A673 (cell line): Measurements from ENCODE around the gene COL9A2. TPM values are rescaled to one million over a fixed set of nuclear protein-coding genes. Genes with fewer than 3 reads are reported as not detected.

Experiments
- BruUV-seq: library from RNA; stranded (reverse); fragments of 400-500 nt; replicated peaks from 2 replicates; lab custom pipeline; 2021; lab: Mats Ljungman, UMichigan
- CTCF ChIA-PET: fragments of 300-600 bp; sonication (Branson Sonifier 250); formaldehyde crosslinking; loops from one replicate; lab custom pipeline; 2022; ENCODE audit warnings: antibody characterized with exemption; lab: Charles Lee
- POLR2A ChIA-PET: fragments of 300-600 bp; sonication (Branson Sonifier 250); formaldehyde crosslinking; loops from one replicate; lab custom pipeline; 2022; ENCODE audit warnings: antibody characterized with exemption; ENCODE audit not compliant: low non-redundant PET; lab: Charles Lee
- DNase-seq: peaks from one replicate; pipeline ENCODE4 v3.0.0-alpha.2; 2015; ENCODE audit warnings: low spot score
- H3K27ac ChIP-seq: fragments of 200-600 bp; sonication (generic); 2 replicates; pipeline ENCODE4 v1.5.1; 2016; ENCODE audit warnings: mixed run types, low read depth, mild to moderate bottlenecking, mixed read lengths, antibody characterized with exemption, low read length; ENCODE audit not compliant: poor library complexity, severe bottlenecking
- H3K27me3 ChIP-seq: fragments of 200-600 bp; sonication (generic); replicated peaks from 2 replicates; pipeline ENCODE4 v1.6.1; 2017; ENCODE audit warnings: mixed run types, low read depth, mild to moderate bottlenecking, mixed read lengths, antibody characterized with exemption, low read length; ENCODE audit not compliant: insufficient read depth, poor library complexity
- H3K36me3 ChIP-seq: fragments of 200-600 bp; sonication (generic); 2 replicates; pipeline ENCODE4 v1.6.1; 2016; ENCODE audit warnings: mixed run types, mild to moderate bottlenecking, mixed read lengths, antibody characterized with exemption, low read length; ENCODE audit not compliant: insufficient read depth, poor library complexity, severe bottlenecking
- H3K4me1 ChIP-seq: fragments of 200-600 bp; sonication (generic); 2 replicates; pipeline ENCODE4 v1.6.1; 2017; ENCODE audit warnings: mixed run types, mild to moderate bottlenecking, mixed read lengths, antibody characterized with exemption, low read length; ENCODE audit not compliant: insufficient read depth, poor library complexity, severe bottlenecking
- H3K4me3 ChIP-seq: fragments of 200-600 bp; sonication (generic); 2 replicates; pipeline ENCODE4 v1.5.1; 2016; ENCODE audit warnings: low read depth, mixed run types, mild to moderate bottlenecking, mixed read lengths, low read length; ENCODE audit not compliant: poor library complexity, severe bottlenecking
- H3K9me3 ChIP-seq: fragments of 200-600 bp; sonication (generic); 2 replicates; pipeline ENCODE4 v1.6.1; 2016; ENCODE audit warnings: mixed run types, low read depth, mild to moderate bottlenecking, mixed read lengths, antibody characterized with exemption, low read length; ENCODE audit not compliant: poor library complexity, severe bottlenecking
- EZH2 ChIP-seq: fragments of 200-600 bp; sonication (generic); IDR thresholded peaks from 2 replicates; pipeline ENCODE4 v1.6.1; 2017; ENCODE audit warnings: borderline replicate concordance, low read depth, mild to moderate bottlenecking, mixed read lengths, antibody characterized with exemption, low read length; ENCODE audit not compliant: poor library complexity, severe bottlenecking
- intact Hi-C: fragments of 100-400 bp; cut with micrococcal nuclease; formaldehyde crosslinking; loops from one replicate; pipeline ENCODE4 v1.10.0; 2022; ENCODE audit not compliant: unreplicated experiment
- total RNA-seq: library from RNA; stranded (reverse); gene quantifications from 2 replicates; pipeline ENCODE4 v1.2.3, GENCODE V29; 2021
- TF ChIP-seq, protein P1 (sequence below): fragments of 300-800, 200-600 bp; sonication (generic); conservative IDR thresholded peaks from 2 replicates; pipeline ENCODE4 v1.5.1; 2017; ENCODE audit warnings: low read depth, mild to moderate bottlenecking, antibody characterized with exemption, low read length, moderate library complexity, mixed read lengths

COL9A2 gene
- total RNA-seq, 1 experiment from 2014 or later, result 5.2 TPM

DNA sequence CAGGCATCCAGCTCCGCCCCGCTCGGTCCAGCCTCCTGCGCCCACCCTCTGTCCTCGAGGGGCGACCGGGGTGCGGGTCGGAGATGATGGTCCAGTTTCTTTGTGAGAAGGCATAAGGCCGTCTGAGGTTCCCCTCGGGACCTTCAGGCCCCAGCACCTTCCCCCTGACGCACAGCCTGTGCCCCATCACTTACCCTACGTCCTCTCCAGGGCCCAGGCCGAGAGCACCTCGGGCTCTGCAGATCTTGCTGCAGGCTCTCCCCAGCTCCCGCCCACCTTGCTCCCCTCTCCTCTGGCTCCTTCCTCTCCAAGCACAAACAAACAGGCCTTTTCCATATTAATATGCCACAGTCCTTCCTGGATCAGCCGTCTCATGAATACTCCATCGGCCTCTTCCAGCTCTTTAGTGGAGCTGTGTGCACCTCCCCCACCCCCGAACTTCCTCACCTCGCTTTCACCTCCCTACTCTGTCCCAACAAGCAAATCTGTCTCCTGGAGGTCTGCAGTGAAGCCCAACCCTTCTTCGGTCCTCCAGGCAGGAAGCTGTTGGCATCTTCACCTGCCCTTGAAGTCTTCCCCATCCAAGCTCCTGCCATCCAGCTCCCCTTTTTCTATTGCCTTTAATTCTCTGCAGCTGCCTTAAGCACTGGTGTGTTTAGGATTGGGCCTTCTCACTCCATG lies 448 bp upstream of the COL9A2 start:
- ChIA-PET POLR2A (no interaction called here), CTCF (interaction anchor here (0.6 to 0.7 kb wide), 2 partner anchors 48 to 233 kb away, joined by 5 to 6 read pairs; no protein-coding TSS in a partner anchor)
- intact Hi-C loops, result loop anchor here (5.0 kb wide), 1 partner anchor 85 kb away; no protein-coding TSS in a partner anchor
- no peak for DNase-seq
- BruUV-seq, result no TSS peak
- Histone ChIP-seq H3K27ac (no peak overlapping the region), H3K36me3 (no peaks in the 10 kb centered on the region), H3K4me3 (peak overlapping the region; percentile 56), H3K9me3 (no peaks in the 10 kb centered on the region), H3K4me1 (peaks cover 12% of the 10 kb centered on the region), H3K27me3 (no peaks in the 10 kb centered on the region)
- TF ChIP-seq, protein P1, sequence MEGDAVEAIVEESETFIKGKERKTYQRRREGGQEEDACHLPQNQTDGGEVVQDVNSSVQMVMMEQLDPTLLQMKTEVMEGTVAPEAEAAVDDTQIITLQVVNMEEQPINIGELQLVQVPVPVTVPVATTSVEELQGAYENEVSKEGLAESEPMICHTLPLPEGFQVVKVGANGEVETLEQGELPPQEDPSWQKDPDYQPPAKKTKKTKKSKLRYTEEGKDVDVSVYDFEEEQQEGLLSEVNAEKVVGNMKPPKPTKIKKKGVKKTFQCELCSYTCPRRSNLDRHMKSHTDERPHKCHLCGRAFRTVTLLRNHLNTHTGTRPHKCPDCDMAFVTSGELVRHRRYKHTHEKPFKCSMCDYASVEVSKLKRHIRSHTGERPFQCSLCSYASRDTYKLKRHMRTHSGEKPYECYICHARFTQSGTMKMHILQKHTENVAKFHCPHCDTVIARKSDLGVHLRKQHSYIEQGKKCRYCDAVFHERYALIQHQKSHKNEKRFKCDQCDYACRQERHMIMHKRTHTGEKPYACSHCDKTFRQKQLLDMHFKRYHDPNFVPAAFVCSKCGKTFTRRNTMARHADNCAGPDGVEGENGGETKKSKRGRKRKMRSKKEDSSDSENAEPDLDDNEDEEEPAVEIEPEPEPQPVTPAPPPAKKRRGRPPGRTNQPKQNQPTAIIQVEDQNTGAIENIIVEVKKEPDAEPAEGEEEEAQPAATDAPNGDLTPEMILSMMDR, result no peak
- TF ChIP-seq EZH2, result no peak

DNA sequence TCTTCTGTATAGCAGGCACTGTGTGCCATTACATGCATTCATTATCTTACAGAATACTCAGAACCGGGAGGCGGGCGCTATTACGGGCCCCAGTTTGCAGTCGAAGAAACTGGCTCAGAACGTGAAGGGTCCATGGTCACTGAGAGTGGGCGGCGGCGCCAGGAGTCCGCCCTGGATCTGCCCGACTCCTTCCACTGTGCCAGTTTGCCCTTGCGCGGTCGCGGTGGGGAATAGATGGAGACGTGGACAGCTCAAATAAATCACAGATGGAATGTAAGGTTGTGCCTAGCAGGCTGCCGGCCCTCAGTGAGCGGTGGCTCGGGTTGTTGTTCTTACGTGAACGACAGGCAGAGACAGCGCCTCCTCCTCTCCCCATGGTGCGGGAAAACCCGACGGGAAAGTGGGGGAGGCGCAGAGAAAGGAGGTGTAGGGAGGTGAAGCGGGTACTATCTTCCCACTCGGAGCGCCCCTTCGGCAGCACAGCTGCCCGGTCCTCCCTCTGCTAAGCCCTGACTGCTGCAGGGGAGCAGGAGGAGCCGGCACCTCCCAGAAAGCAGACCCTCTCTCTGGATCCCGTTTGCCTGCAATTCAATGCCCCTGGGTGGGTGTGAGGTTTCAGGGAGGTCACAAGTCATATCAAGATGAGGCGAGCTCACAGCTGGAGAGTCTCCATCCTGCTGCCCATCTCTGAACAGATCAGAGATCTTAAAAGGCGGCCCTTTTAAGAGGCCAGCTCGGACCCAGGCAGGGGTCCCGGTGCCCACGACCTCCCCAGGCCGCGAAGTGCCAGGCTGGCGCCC lies 1.1 kb downstream of the COL9A2 start:
- intact Hi-C loops, result loop anchor here (5.0 kb wide), 1 partner anchor 86 kb away; no protein-coding TSS in a partner anchor
- TF ChIP-seq EZH2, result no peak
- TF ChIP-seq, protein P1, result no peak
- POLR2A ChIA-PET, result interaction anchor here (0.6 kb wide), 1 partner anchor 75 kb away, joined by 19 read pairs; no protein-coding TSS in a partner anchor
- H3K4me1 ChIP-seq, result peaks cover 12% of the 10 kb centered on the region
- no peak overlapping the region for H3K27ac ChIP-seq
- peak; percentile 60 for DNase-seq
- peak overlapping the region; percentile 56 for H3K4me3 ChIP-seq
- CTCF ChIA-PET, result interaction anchor here (0.7 to 1.9 kb wide), 9 partner anchors 10 to 200 kb away, joined by 3 to 12 read pairs (median 4); partner anchors contain the start of gene ZMPSTE24
- no peaks in the 10 kb centered on the region for H3K9me3 ChIP-seq
- no TSS peak for BruUV-seq
- no peaks in the 10 kb centered on the region for H3K27me3 ChIP-seq
- H3K36me3 ChIP-seq, result no peaks in the 10 kb centered on the region

DNA sequence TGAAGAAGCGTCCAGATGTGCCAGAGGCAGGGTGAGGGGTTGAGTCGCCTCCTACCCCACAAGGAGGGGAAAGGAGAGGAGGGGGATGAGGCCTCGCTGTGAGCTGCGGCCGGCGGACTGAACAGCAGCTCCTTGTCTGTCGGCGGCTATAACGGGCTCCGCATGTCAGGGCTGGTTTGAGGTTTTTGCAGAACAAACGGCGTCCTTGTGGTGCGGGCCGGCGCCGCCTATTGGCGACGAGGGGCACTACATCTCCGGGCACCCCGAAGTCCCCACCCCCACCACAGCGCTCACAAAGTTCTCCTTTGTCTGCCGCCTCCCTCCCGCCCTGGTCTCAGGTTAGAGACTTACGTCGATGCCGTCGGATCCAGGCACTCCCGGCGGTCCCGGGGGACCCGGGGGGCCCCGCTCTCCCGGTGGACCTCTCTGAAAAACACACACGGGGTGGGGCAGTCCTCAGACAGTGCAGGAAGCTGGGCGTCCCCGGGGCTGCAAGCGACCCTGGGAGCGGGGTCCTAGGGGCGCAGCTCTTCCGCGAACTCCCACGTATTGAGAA lies 1.8 kb downstream of the COL9A2 start:
- no peaks in the 10 kb centered on the region for H3K9me3 ChIP-seq
- CTCF ChIA-PET, result interaction anchor here (0.7 to 1.9 kb wide), 14 partner anchors 10 to 201 kb away, joined by 3 to 12 read pairs (median 4); partner anchors contain the start of gene ZMPSTE24
- intact Hi-C loops, result loop anchor here (5.0 kb wide), 1 partner anchor 87 kb away; no protein-coding TSS in a partner anchor
- no peaks in the 10 kb centered on the region for H3K36me3 ChIP-seq
- H3K4me1 ChIP-seq, result peaks cover 12% of the 10 kb centered on the region
- H3K27me3 ChIP-seq, result no peaks in the 10 kb centered on the region
- peak overlapping the region; percentile 43 for H3K27ac ChIP-seq
- DNase-seq, result peak; percentile 92
- POLR2A ChIA-PET, result interaction anchor here (0.6 kb wide), 1 partner anchor 75 kb away, joined by 19 read pairs; no protein-coding TSS in a partner anchor
- TF ChIP-seq EZH2, result no peak
- TF ChIP-seq, protein P1, result peak; percentile 90
- H3K4me3 ChIP-seq, result peak overlapping the region; percentile 56
- BruUV-seq, result no TSS peak
